ENCODE measurements around the gene RPA1. TPM values are rescaled to one million over a fixed set of nuclear protein-coding genes. Genes with fewer than 3 reads are reported as not detected.

RPA1 gene
- total and polyA plus RNA-seq, 2 donors (not counting 1 experiment from before 2014, with no cell fraction given) = 22.3 to 55.4 TPM

- no peak overlapping the region for H3K9ac ChIP-seq (ENCODE audit: insufficient read depth, low read length)
- H3K9me3 ChIP-seq (ENCODE audit: control insufficient read depth, insufficient read depth, low read depth, low read length) = no peaks in the 10 kb centered on the region
- H3K36me3 ChIP-seq (ENCODE audit: control insufficient read depth, insufficient read depth, low read length) = no peaks in the 10 kb centered on the region
- H4K20me1 ChIP-seq (ENCODE audit: control insufficient read depth, extremely low read depth, insufficient read depth, low read length) = peaks cover 2% of the 10 kb centered on the region
- TF ChIP-seq EZH2 (IDR thresholded peaks at IDR 0.05; ENCODE audit: low read length, missing control alignments) (no peak), CTCF (conservative IDR thresholded peaks at IDR 0.05 in 1 of 2, IDR thresholded peaks at IDR 0.05 in 1 of 2; ENCODE audit: low read depth in 1 of 2, low read length in 2 of 2) (no peak)
- no peak overlapping the region for H3K4me2 ChIP-seq (ENCODE audit: extremely low read depth, insufficient read depth, low read length)
- H3K4me3 ChIP-seq (replicated peaks in 1 of 4; ENCODE audit: control extremely low read depth in 1 of 4, insufficient read depth in 1 of 4, low read depth in 3 of 4, low read length in 4 of 4) = no peak overlapping the region
- H3K4me1 ChIP-seq (ENCODE audit: control insufficient read depth, extremely low read depth, insufficient read depth, low read length) = no peaks in the 10 kb centered on the region
- no peaks in the 10 kb centered on the region for H3K79me2 ChIP-seq (ENCODE audit: control insufficient read depth, insufficient read depth, low read length)
- H3K27ac ChIP-seq (ENCODE audit: insufficient read depth, low read length) = no peak overlapping the region
- no peaks in the 10 kb centered on the region for H3K27me3 ChIP-seq (ENCODE audit: control insufficient read depth, insufficient read depth, low read length)
- H2AFZ ChIP-seq (ENCODE audit: low read length) = no peak overlapping the region
- DNase-seq (ENCODE audit: low read depth in 2 of 2) = no peak
Observed at GRCh38 chr17:1947229-1947742, 117.5 kb downstream of the RPA1 start.

- peaks cover 2% of the 10 kb centered on the region for H4K20me1 ChIP-seq (ENCODE audit: control insufficient read depth, extremely low read depth, insufficient read depth, low read length)
- no peak overlapping the region for H3K27ac ChIP-seq (ENCODE audit: insufficient read depth, low read length)
- no peak overlapping the region for H2AFZ ChIP-seq (ENCODE audit: low read length)
- DNase-seq (ENCODE audit: low read depth in 2 of 2) = no peak
- no peak for TF ChIP-seq EZH2 (IDR thresholded peaks at IDR 0.05; ENCODE audit: low read length, missing control alignments)
- no peak overlapping the region for H3K4me3 ChIP-seq (replicated peaks in 1 of 4; ENCODE audit: control extremely low read depth in 1 of 4, insufficient read depth in 1 of 4, low read depth in 3 of 4, low read length in 4 of 4)
- no peaks in the 10 kb centered on the region for H3K79me2 ChIP-seq (ENCODE audit: control insufficient read depth, insufficient read depth, low read length)
- no peaks in the 10 kb centered on the region for H3K4me1 ChIP-seq (ENCODE audit: control insufficient read depth, extremely low read depth, insufficient read depth, low read length)
- no peaks in the 10 kb centered on the region for H3K9me3 ChIP-seq (ENCODE audit: control insufficient read depth, insufficient read depth, low read depth, low read length)
- no peaks in the 10 kb centered on the region for H3K27me3 ChIP-seq (ENCODE audit: control insufficient read depth, insufficient read depth, low read length)
- H3K36me3 ChIP-seq (ENCODE audit: control insufficient read depth, insufficient read depth, low read length) = no peaks in the 10 kb centered on the region
- H3K4me2 ChIP-seq (ENCODE audit: extremely low read depth, insufficient read depth, low read length) = no peak overlapping the region
- no peak overlapping the region for H3K9ac ChIP-seq (ENCODE audit: insufficient read depth, low read length)
Observed at GRCh38 chr17:1947743-1948516, 118.1 kb downstream of the RPA1 start.

DNA sequence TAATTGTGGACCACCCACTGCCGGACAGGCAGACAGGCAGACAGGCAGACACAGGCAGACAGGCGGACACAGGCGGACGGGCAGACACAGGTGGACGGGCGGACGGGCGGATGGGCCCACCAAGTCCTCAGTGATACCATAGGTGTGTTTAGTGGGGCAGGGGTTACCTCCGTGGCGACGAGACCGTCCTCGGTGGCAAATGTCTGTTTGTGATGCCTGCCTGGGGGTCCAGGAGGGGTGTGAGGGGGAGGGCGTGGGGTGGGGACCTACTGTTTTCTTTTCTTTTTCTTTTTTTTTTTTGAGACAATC, 118.7 kb downstream of the RPA1 start:
- H3K27me3 ChIP-seq (ENCODE audit: control insufficient read depth, insufficient read depth, low read length) = no peaks in the 10 kb centered on the region
- no peaks in the 10 kb centered on the region for H3K9me3 ChIP-seq (ENCODE audit: control insufficient read depth, insufficient read depth, low read depth, low read length)
- H3K79me2 ChIP-seq (ENCODE audit: control insufficient read depth, insufficient read depth, low read length) = no peaks in the 10 kb centered on the region
- H3K27ac ChIP-seq (ENCODE audit: insufficient read depth, low read length) = no peak overlapping the region
- H3K9ac ChIP-seq (ENCODE audit: insufficient read depth, low read length) = no peak overlapping the region
- DNase-seq (ENCODE audit: low read depth in 2 of 2) = no peak
- H2AFZ ChIP-seq (ENCODE audit: low read length) = no peak overlapping the region
- no peak for TF ChIP-seq CTCF (conservative IDR thresholded peaks at IDR 0.05 in 1 of 2, IDR thresholded peaks at IDR 0.05 in 1 of 2; ENCODE audit: low read depth in 1 of 2, low read length in 2 of 2)
- TF ChIP-seq EZH2 (IDR thresholded peaks at IDR 0.05; ENCODE audit: low read length, missing control alignments) = no peak
- H3K36me3 ChIP-seq (ENCODE audit: control insufficient read depth, insufficient read depth, low read length) = no peaks in the 10 kb centered on the region
- no peak overlapping the region for H3K4me2 ChIP-seq (ENCODE audit: extremely low read depth, insufficient read depth, low read length)
- H3K4me1 ChIP-seq (ENCODE audit: control insufficient read depth, extremely low read depth, insufficient read depth, low read length) = no peaks in the 10 kb centered on the region
- no peak overlapping the region for H3K4me3 ChIP-seq (replicated peaks in 1 of 4; ENCODE audit: control extremely low read depth in 1 of 4, insufficient read depth in 1 of 4, low read depth in 3 of 4, low read length in 4 of 4)
- H4K20me1 ChIP-seq (ENCODE audit: control insufficient read depth, extremely low read depth, insufficient read depth, low read length) = no peaks in the 10 kb centered on the region

Other genes starting within 250 kb of the RPA1 start
- gene SLC43A2, start 201.2 kb upstream of the RPA1 start, total RNA-seq = 2.3 and 8.4 TPM in 2 replicates
- 7.4 and 13.7 TPM in 2 replicates for gene SLC43A2, start 201.2 kb upstream of the RPA1 start, polyA plus RNA-seq
- 0.77 and 0.99 TPM in 2 replicates for gene SCARF1, start 184.3 kb upstream of the RPA1 start, total RNA-seq
- gene SCARF1, start 184.3 kb upstream of the RPA1 start, polyA plus RNA-seq = 0.09 and 2.4 TPM in 2 replicates
- 11.0 and 12.4 TPM in 2 replicates for gene RILP, start 180.1 kb upstream of the RPA1 start, total RNA-seq
- 6.5 and 7.4 TPM in 2 replicates for gene RILP, start 180.1 kb upstream of the RPA1 start, polyA plus RNA-seq
- 74.5 and 122 TPM in 2 replicates for gene PRPF8, start 145.1 kb upstream of the RPA1 start, total RNA-seq
- gene PRPF8, start 145.1 kb upstream of the RPA1 start, polyA plus RNA-seq = 88.9 and 140 TPM in 2 replicates
- 5.1 and 9.7 TPM in 2 replicates for gene TLCD2, start 119.6 kb upstream of the RPA1 start, total RNA-seq
- gene TLCD2, start 119.6 kb upstream of the RPA1 start, polyA plus RNA-seq = 3.3 and 7.1 TPM in 2 replicates
- 26.2 and 31.5 TPM in 2 replicates for gene WDR81, start 105.3 kb upstream of the RPA1 start, total RNA-seq
- gene WDR81, start 105.3 kb upstream of the RPA1 start, polyA plus RNA-seq = 5.4 and 6.6 TPM in 2 replicates
- gene SERPINF2, start 87.1 kb upstream of the RPA1 start, total RNA-seq = under 0.01 and 0.17 TPM in 2 replicates
- 0.06 and 0.09 TPM in 2 replicates for gene SERPINF2, start 87.1 kb upstream of the RPA1 start, polyA plus RNA-seq
- gene SERPINF1, start 67.9 kb upstream of the RPA1 start, total RNA-seq = 199 and 429 TPM in 2 replicates
- gene SERPINF1, start 67.9 kb upstream of the RPA1 start, polyA plus RNA-seq = 140 and 360 TPM in 2 replicates
- gene SMYD4, start 103 bp upstream of the RPA1 start, total RNA-seq = 8.7 and 11.6 TPM in 2 replicates
- 5.1 and 5.8 TPM in 2 replicates for gene SMYD4, start 103 bp upstream of the RPA1 start, polyA plus RNA-seq
- 0.51 and 0.83 TPM in 2 replicates for gene RTN4RL1, start 195.3 kb downstream of the RPA1 start, total RNA-seq
- gene RTN4RL1, start 195.3 kb downstream of the RPA1 start, polyA plus RNA-seq = 0.14 and 0.39 TPM in 2 replicates
- gene DPH1, start 200.1 kb downstream of the RPA1 start, total RNA-seq = 21.3 and 23.1 TPM in 2 replicates
- gene DPH1, start 200.1 kb downstream of the RPA1 start, polyA plus RNA-seq = 28.5 and 31.3 TPM in 2 replicates
- 40.6 and 41.1 TPM in 2 replicates for gene OVCA2, start 212.0 kb downstream of the RPA1 start, total RNA-seq
- gene OVCA2, start 212.0 kb downstream of the RPA1 start, polyA plus RNA-seq = 27.9 and 41.8 TPM in 2 replicates
- 29.1 and 30.0 TPM in 2 replicates for gene HIC1, start 225.1 kb downstream of the RPA1 start, total RNA-seq
- gene HIC1, start 225.1 kb downstream of the RPA1 start, polyA plus RNA-seq = 8.2 and 11.3 TPM in 2 replicates